ENCODE results near the gene WNT3. TPM values are rescaled to one million over a fixed set of nuclear protein-coding genes. Genes with fewer than 3 reads are reported as not detected.
A peak's percentile ranks its signal among the peaks of the same experiment; 100 is the strongest.

Gene WNT3
- total and polyA plus RNA-seq, 2 experiments from 2014 or later, result 2.7 to 3.4 TPM

DNA sequence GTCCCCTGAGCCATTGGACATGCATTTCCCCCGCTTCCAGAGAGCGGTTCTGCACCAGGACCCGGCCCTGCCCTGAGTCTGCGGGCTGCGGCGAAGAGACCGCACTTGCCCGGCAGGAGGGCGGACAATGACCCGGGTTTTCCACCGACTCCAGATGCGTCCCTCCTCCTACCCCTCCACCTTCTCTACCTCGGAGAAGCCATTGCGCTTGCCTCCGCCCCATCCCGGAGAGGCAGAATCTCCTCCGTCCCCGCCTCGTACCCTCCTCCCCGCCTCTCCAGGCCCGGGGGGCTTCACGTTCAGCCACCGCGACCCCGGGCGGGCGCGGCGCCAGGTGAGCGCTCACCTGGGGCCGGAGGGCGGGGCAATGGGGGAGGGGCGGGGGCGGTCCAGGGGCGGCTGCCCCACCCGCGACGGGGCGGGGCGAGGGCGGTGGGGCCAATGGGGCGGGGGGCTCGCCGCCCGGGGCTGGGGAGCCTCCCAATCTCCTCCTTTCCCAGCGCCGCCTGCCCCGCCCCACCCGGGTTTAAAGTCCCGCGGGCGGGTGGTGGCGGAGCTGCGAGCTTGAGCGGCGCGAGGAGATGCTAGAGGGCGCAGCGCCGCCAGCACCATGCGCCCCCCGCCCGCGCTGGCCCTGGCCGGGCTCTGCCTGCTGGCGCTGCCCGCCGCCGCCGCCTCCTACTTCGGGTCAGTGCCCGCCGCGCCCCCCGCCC lies 32.7 kb upstream of the WNT3 start, which contains the start of gene WNT9B:
TSS of gene WNT9B (plus strand) at position 555 of the 713 bp plus-strand sequence. CDS start at position 611, 56 bp downstream.
- Histone ChIP-seq H3K4me3 (peak within 1 kb of the TSS; percentile 77), H3K9me2 (ENCODE audit: insufficient read depth) (no peaks in the 10 kb centered on the region), H3K4me2 (peak within 1 kb of the TSS; percentile 92), H3F3A (replicated peaks; ENCODE audit: low read depth) (no peaks in the 10 kb centered on the region), H2AFZ (peak within 1 kb of the TSS; percentile 96), H3K36me3 (ENCODE audit: insufficient read depth) (no peaks in the 10 kb centered on the region), H3K27ac (ENCODE audit: low read depth) (no peak within 1 kb of the TSS), H4K20me1 (replicated peaks; ENCODE audit: insufficient read depth) (0 out of 2 replicates have a peak, but pooled peaks cover 4% of the 10 kb centered on the region), H3K27me3 (ENCODE audit: insufficient read depth) (peaks cover 56% of the 10 kb centered on the region), H3K79me2 (replicated peaks; ENCODE audit: insufficient read depth) (no peaks in the 10 kb centered on the region), H3K4me1 (ENCODE audit: insufficient read depth) (peaks cover 13% of the 10 kb centered on the region; the same call in 1 of the 2 replicates)
- DNase-seq (ENCODE audit: low spot score) (peak; percentile 85), ATAC-seq (peak; percentile 73)
- H3K36me3 Mint-ChIP-seq (ENCODE audit: low read depth), result no peaks in the 10 kb centered on the region
- H3K27me3 Mint-ChIP-seq (ENCODE audit: insufficient read depth, low read depth, poor library complexity), result peaks cover 58% of the 10 kb centered on the region
- no peaks in the 10 kb centered on the region for H3K9me3 Mint-ChIP-seq
- peak within 1 kb of the TSS; percentile 86 for H3K4me3 Mint-ChIP-seq
- peaks cover 14% of the 10 kb centered on the region for H3K4me1 Mint-ChIP-seq
- TF ChIP-seq JUNB (IDR thresholded peaks at IDR 0.05; ENCODE audit: unreplicated experiment) (no peak), POLR2AphosphoS5 (IDR thresholded peaks at IDR 0.05; ENCODE audit: low read depth) (peak; percentile 48), CREB1 (CRISPR knock-in tag; IDR thresholded peaks at IDR 0.05; ENCODE audit: low read depth) (no peak), STAT1 (IDR thresholded peaks at IDR 0.05; ENCODE audit: unreplicated experiment) (no peak), EZH2 (IDR thresholded peaks at IDR 0.05; ENCODE audit: low read depth, unreplicated experiment) (no peak), EZH2phosphoT487 (IDR thresholded peaks at IDR 0.05; ENCODE audit: unreplicated experiment) (no peak)
- TF ChIP-seq, protein P1, sequence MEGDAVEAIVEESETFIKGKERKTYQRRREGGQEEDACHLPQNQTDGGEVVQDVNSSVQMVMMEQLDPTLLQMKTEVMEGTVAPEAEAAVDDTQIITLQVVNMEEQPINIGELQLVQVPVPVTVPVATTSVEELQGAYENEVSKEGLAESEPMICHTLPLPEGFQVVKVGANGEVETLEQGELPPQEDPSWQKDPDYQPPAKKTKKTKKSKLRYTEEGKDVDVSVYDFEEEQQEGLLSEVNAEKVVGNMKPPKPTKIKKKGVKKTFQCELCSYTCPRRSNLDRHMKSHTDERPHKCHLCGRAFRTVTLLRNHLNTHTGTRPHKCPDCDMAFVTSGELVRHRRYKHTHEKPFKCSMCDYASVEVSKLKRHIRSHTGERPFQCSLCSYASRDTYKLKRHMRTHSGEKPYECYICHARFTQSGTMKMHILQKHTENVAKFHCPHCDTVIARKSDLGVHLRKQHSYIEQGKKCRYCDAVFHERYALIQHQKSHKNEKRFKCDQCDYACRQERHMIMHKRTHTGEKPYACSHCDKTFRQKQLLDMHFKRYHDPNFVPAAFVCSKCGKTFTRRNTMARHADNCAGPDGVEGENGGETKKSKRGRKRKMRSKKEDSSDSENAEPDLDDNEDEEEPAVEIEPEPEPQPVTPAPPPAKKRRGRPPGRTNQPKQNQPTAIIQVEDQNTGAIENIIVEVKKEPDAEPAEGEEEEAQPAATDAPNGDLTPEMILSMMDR (conservative IDR thresholded peaks at IDR 0.05; ENCODE audit: low read depth in 2 of 2), result peak in 1 of 2 experiments; percentile 27; a peak in 1 of 4 replicates
- TF ChIP-seq, protein P2, sequence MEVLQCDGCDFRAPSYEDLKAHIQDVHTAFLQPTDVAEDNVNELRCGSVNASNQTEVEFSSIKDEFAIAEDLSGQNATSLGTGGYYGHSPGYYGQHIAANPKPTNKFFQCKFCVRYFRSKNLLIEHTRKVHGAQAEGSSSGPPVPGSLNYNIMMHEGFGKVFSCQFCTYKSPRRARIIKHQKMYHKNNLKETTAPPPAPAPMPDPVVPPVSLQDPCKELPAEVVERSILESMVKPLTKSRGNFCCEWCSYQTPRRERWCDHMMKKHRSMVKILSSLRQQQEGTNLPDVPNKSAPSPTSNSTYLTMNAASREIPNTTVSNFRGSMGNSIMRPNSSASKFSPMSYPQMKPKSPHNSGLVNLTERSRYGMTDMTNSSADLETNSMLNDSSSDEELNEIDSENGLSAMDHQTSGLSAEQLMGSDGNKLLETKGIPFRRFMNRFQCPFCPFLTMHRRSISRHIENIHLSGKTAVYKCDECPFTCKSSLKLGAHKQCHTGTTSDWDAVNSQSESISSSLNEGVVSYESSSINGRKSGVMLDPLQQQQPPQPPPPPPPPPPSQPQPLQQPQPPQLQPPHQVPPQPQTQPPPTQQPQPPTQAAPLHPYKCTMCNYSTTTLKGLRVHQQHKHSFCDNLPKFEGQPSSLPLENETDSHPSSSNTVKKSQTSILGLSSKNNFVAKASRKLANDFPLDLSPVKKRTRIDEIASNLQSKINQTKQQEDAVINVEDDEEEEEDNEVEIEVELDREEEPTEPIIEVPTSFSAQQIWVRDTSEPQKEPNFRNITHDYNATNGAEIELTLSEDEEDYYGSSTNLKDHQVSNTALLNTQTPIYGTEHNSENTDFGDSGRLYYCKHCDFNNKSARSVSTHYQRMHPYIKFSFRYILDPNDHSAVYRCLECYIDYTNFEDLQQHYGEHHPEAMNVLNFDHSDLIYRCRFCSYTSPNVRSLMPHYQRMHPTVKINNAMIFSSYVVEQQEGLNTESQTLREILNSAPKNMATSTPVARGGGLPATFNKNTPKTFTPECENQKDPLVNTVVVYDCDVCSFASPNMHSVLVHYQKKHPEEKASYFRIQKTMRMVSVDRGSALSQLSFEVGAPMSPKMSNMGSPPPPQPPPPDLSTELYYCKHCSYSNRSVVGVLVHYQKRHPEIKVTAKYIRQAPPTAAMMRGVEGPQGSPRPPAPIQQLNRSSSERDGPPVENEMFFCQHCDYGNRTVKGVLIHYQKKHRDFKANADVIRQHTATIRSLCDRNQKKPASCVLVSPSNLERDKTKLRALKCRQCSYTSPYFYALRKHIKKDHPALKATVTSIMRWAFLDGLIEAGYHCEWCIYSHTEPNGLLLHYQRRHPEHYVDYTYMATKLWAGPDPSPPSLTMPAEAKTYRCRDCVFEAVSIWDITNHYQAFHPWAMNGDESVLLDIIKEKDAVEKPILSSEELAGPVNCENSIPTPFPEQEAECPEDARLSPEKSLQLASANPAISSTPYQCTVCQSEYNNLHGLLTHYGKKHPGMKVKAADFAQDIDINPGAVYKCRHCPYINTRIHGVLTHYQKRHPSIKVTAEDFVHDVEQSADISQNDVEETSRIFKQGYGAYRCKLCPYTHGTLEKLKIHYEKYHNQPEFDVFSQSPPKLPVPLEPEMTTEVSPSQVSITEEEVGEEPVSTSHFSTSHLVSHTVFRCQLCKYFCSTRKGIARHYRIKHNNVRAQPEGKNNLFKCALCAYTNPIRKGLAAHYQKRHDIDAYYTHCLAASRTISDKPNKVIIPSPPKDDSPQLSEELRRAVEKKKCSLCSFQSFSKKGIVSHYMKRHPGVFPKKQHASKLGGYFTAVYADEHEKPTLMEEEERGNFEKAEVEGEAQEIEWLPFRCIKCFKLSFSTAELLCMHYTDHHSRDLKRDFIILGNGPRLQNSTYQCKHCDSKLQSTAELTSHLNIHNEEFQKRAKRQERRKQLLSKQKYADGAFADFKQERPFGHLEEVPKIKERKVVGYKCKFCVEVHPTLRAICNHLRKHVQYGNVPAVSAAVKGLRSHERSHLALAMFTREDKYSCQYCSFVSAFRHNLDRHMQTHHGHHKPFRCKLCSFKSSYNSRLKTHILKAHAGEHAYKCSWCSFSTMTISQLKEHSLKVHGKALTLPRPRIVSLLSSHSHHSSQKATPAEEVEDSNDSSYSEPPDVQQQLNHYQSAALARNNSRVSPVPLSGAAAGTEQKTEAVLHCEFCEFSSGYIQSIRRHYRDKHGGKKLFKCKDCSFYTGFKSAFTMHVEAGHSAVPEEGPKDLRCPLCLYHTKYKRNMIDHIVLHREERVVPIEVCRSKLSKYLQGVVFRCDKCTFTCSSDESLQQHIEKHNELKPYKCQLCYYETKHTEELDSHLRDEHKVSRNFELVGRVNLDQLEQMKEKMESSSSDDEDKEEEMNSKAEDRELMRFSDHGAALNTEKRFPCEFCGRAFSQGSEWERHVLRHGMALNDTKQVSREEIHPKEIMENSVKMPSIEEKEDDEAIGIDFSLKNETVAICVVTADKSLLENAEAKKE (CRISPR knock-in tag; IDR thresholded peaks at IDR 0.05), result no peak
- TF ChIP-seq, protein P3, sequence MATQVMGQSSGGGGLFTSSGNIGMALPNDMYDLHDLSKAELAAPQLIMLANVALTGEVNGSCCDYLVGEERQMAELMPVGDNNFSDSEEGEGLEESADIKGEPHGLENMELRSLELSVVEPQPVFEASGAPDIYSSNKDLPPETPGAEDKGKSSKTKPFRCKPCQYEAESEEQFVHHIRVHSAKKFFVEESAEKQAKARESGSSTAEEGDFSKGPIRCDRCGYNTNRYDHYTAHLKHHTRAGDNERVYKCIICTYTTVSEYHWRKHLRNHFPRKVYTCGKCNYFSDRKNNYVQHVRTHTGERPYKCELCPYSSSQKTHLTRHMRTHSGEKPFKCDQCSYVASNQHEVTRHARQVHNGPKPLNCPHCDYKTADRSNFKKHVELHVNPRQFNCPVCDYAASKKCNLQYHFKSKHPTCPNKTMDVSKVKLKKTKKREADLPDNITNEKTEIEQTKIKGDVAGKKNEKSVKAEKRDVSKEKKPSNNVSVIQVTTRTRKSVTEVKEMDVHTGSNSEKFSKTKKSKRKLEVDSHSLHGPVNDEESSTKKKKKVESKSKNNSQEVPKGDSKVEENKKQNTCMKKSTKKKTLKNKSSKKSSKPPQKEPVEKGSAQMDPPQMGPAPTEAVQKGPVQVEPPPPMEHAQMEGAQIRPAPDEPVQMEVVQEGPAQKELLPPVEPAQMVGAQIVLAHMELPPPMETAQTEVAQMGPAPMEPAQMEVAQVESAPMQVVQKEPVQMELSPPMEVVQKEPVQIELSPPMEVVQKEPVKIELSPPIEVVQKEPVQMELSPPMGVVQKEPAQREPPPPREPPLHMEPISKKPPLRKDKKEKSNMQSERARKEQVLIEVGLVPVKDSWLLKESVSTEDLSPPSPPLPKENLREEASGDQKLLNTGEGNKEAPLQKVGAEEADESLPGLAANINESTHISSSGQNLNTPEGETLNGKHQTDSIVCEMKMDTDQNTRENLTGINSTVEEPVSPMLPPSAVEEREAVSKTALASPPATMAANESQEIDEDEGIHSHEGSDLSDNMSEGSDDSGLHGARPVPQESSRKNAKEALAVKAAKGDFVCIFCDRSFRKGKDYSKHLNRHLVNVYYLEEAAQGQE (IDR thresholded peaks at IDR 0.05; ENCODE audit: unreplicated experiment), result no peak
- TF ChIP-seq, protein P4, sequence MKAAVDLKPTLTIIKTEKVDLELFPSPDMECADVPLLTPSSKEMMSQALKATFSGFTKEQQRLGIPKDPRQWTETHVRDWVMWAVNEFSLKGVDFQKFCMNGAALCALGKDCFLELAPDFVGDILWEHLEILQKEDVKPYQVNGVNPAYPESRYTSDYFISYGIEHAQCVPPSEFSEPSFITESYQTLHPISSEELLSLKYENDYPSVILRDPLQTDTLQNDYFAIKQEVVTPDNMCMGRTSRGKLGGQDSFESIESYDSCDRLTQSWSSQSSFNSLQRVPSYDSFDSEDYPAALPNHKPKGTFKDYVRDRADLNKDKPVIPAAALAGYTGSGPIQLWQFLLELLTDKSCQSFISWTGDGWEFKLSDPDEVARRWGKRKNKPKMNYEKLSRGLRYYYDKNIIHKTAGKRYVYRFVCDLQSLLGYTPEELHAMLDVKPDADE (IDR thresholded peaks at IDR 0.05), result no peak
- H3K27ac Mint-ChIP-seq, result no peak within 1 kb of the TSS
